NCI-H1930 (cell line): ENCODE results near the gene GJB6.
"Not testable (repeated sequence)": the region's sequence is repeated elsewhere in the genome, so short reads cannot be mapped to it uniquely, and the experiment has no call there.

ENCODE experiments used
- DNase-seq, 2 experiments: peaks; one replicate each; lab custom pipeline; 2025; lab: John Stamatoyannopoulos, UW

GJB6 gene

GRCh38 chr13:20231839-20232555 lies at the start of gene GJB6:
Gene GJB6 (minus strand): TSS chr13:20232319. CDS start chr13:20223480, 8,839 bp downstream.
- peak in 1 of 2 experiments; percentile 13 for DNase-seq

GRCh38 chr13:20276901-20277300 lies 44.8 kb upstream of the GJB6 start:
- DNase-seq, result not testable (repeated sequence)

- no peak for DNase-seq
Measured at GRCh38 chr13:20274466-20274865, 42.3 kb upstream of the GJB6 start.

GRCh38 chr13:20272588-20273171 lies 40.6 kb upstream of the GJB6 start:
- DNase-seq, result no peak

GRCh38 chr13:20272104-20272503 lies 40.0 kb upstream of the GJB6 start:
- no peak for DNase-seq

- DNase-seq, result no peak
Measured at GRCh38 chr13:20271441-20271840, 39.3 kb upstream of the GJB6 start.

- DNase-seq, result no peak
Measured at GRCh38 chr13:20270163-20270865, 38.2 kb upstream of the GJB6 start.

GRCh38 chr13:20264271-20265018 lies 32.3 kb upstream of the GJB6 start:
- DNase-seq, result no peak

- DNase-seq, result no peak
Measured at GRCh38 chr13:20263393-20264044, 31.4 kb upstream of the GJB6 start.

GRCh38 chr13:20258963-20259288 lies 26.8 kb upstream of the GJB6 start:
- no peak for DNase-seq

- DNase-seq, result no peak
Measured at GRCh38 chr13:20258208-20258962, 26.3 kb upstream of the GJB6 start.

GRCh38 chr13:20254076-20254475 lies 22.0 kb upstream of the GJB6 start:
- no peak for DNase-seq

- DNase-seq, result no peak
Measured at GRCh38 chr13:20249913-20250312, 17.8 kb upstream of the GJB6 start.

- no peak for DNase-seq
Measured at GRCh38 chr13:20247963-20248362, 15.8 kb upstream of the GJB6 start.

- DNase-seq, result no peak
Measured at GRCh38 chr13:20247403-20247802, 15.3 kb upstream of the GJB6 start.

GRCh38 chr13:20241593-20241992 lies 9.5 kb upstream of the GJB6 start:
- no peak for DNase-seq

- no peak for DNase-seq
Measured at GRCh38 chr13:20239748-20240147, 7.6 kb upstream of the GJB6 start.

- no peak for DNase-seq
Measured at GRCh38 chr13:20232556-20233277, 598 bp upstream of the GJB6 start.

- no peak for DNase-seq
Measured at GRCh38 chr13:20230913-20231838, 943 bp downstream of the GJB6 start.

GRCh38 chr13:20227730-20228129 lies 4.4 kb downstream of the GJB6 start:
- no peak for DNase-seq
